Osteoblast (primary cell): ENCODE measurements around the gene ARHGAP8. TPM values are rescaled to one million over a fixed set of nuclear protein-coding genes. Genes with fewer than 3 reads are reported as not detected.

Experiments
- DNase-seq: peaks from one replicate; pipeline ENCODE4 v3.0.0; 2011; ENCODE audit warnings: low spot score, mixed read lengths; ENCODE audit not compliant: insufficient read length; ENCODE audit errors: missing footprints
- H2AFZ ChIP-seq: 2 replicates; pipeline ENCODE4 v1.6.0; 2011; ENCODE audit warnings: mild to moderate bottlenecking, low read length
- H3K27ac ChIP-seq: 2 replicates; pipeline ENCODE4 v1.5.1; 2011; ENCODE audit warnings: mild to moderate bottlenecking, low read depth, low read length, moderate library complexity
- H3K27me3 ChIP-seq: 2 replicates; pipeline ENCODE4 v1.6.0; 2012; ENCODE audit warnings: mild to moderate bottlenecking, control low read depth, inconsistent platforms, low read length, moderate library complexity; ENCODE audit not compliant: insufficient read depth
- H3K36me3 ChIP-seq: 2 replicates; pipeline ENCODE4 v1.5.1; 2011; ENCODE audit warnings: mild to moderate bottlenecking, low read length, control low read depth, moderate library complexity; ENCODE audit not compliant: insufficient read depth
- H3K4me1 ChIP-seq: 2 replicates; pipeline ENCODE4 v1.5.1; 2011; ENCODE audit warnings: mild to moderate bottlenecking, low read length, control low read depth, moderate library complexity; ENCODE audit not compliant: insufficient read depth
- H3K4me2 ChIP-seq: 2 replicates; pipeline ENCODE4 v1.6.0; 2011; ENCODE audit warnings: mild to moderate bottlenecking, low read length; ENCODE audit not compliant: insufficient read depth
- H3K4me3 ChIP-seq: fragments of 200-600 bp; sonication (generic); 3 replicates; pipeline ENCODE4 v1.5.1; 2012; ENCODE audit warnings: mild to moderate bottlenecking, low read length, inconsistent platforms; ENCODE audit not compliant: insufficient read depth
- H3K79me2 ChIP-seq: 2 replicates; pipeline ENCODE4 v1.6.0; 2012; ENCODE audit warnings: mild to moderate bottlenecking, low read length, control low read depth, inconsistent platforms; ENCODE audit not compliant: insufficient read depth
- H3K9me3 ChIP-seq: 2 replicates; pipeline ENCODE4 v1.5.1; 2011; ENCODE audit warnings: low read depth, low read length, control low read depth
- H4K20me1 ChIP-seq: 2 replicates; pipeline ENCODE4 v1.6.0; 2012; ENCODE audit warnings: mild to moderate bottlenecking, low read length, control low read depth; ENCODE audit not compliant: insufficient read depth
- CTCF ChIP-seq: IDR thresholded peaks from 2 replicates; pipeline ENCODE4 v1.5.1; 2011; ENCODE audit warnings: mild to moderate bottlenecking, low read depth, low read length, moderate library complexity; ENCODE audit errors: extremely low read depth
- total RNA-seq: library from RNA; depleted of rRNA; stranded (reverse); fragments of >200 nt; gene quantifications from 2 replicates; pipeline ENCODE4 v1.2.3, GENCODE V29; 2012

The ARHGAP8 gene
- total RNA-seq, 1 donor: 0.36 TPM

- no peaks in the 10 kb centered on the region for H3K79me2 ChIP-seq
- H3K9me3 ChIP-seq: no peaks in the 10 kb centered on the region
- H3K4me2 ChIP-seq: no peak overlapping the region
- DNase-seq: no peak
- H3K4me3 ChIP-seq: no peak overlapping the region
- H3K27ac ChIP-seq: no peak overlapping the region
- no peak for TF ChIP-seq CTCF
- no peaks in the 10 kb centered on the region for H4K20me1 ChIP-seq
- H3K27me3 ChIP-seq: no peaks in the 10 kb centered on the region
- H2AFZ ChIP-seq: no peak overlapping the region
- H3K36me3 ChIP-seq: no peaks in the 10 kb centered on the region
- H3K4me1 ChIP-seq: no peaks in the 10 kb centered on the region
These were observed 130.0 kb downstream of the ARHGAP8 start for GRCh38 chr22:44882226-44882905.

- Histone ChIP-seq H3K79me2 (no peaks in the 10 kb centered on the region), H3K27ac (no peak overlapping the region), H4K20me1 (no peaks in the 10 kb centered on the region), H3K36me3 (no peaks in the 10 kb centered on the region), H2AFZ (no peak overlapping the region), H3K4me1 (no peaks in the 10 kb centered on the region), H3K9me3 (no peaks in the 10 kb centered on the region), H3K4me3 (no peak overlapping the region), H3K4me2 (no peak overlapping the region), H3K27me3 (no peaks in the 10 kb centered on the region)
- no peak for TF ChIP-seq CTCF
- DNase-seq: no peak
These were observed 130.6 kb downstream of the ARHGAP8 start for GRCh38 chr22:44883011-44883421.

- H3K4me2 ChIP-seq: no peak overlapping the region
- no peak for TF ChIP-seq CTCF
- H3K9me3 ChIP-seq: no peaks in the 10 kb centered on the region
- no peak for DNase-seq
- no peak overlapping the region for H2AFZ ChIP-seq
- H3K4me3 ChIP-seq: no peak overlapping the region
- H3K36me3 ChIP-seq: no peaks in the 10 kb centered on the region
- H3K79me2 ChIP-seq: no peaks in the 10 kb centered on the region
- no peaks in the 10 kb centered on the region for H3K27me3 ChIP-seq
- H3K27ac ChIP-seq: no peak overlapping the region
- no peaks in the 10 kb centered on the region for H3K4me1 ChIP-seq
- H4K20me1 ChIP-seq: no peaks in the 10 kb centered on the region
These were observed 132.2 kb downstream of the ARHGAP8 start for GRCh38 chr22:44884562-44884961.

- TF ChIP-seq CTCF: no peak
- Histone ChIP-seq H4K20me1 (no peaks in the 10 kb centered on the region), H2AFZ (no peak overlapping the region), H3K4me1 (no peaks in the 10 kb centered on the region), H3K27me3 (no peaks in the 10 kb centered on the region), H3K36me3 (no peaks in the 10 kb centered on the region), H3K79me2 (no peaks in the 10 kb centered on the region), H3K4me3 (no peak overlapping the region), H3K4me2 (no peak overlapping the region), H3K27ac (no peak overlapping the region), H3K9me3 (no peaks in the 10 kb centered on the region)
- no peak for DNase-seq
These were observed 132.8 kb downstream of the ARHGAP8 start for GRCh38 chr22:44884968-44885805.
